NCI-H2196 (cell line): Measurements from ENCODE around the gene HNRNPA1.
"Not testable (repeated sequence)": the region's sequence is repeated elsewhere in the genome, so short reads cannot be mapped to it uniquely, and the experiment has no call there.

ENCODE experiments used
- DNase-seq: peaks from one replicate; lab custom pipeline; 2025; ENCODE audit not compliant: unreplicated experiment; lab: John Stamatoyannopoulos, UW

Gene HNRNPA1

DNA sequence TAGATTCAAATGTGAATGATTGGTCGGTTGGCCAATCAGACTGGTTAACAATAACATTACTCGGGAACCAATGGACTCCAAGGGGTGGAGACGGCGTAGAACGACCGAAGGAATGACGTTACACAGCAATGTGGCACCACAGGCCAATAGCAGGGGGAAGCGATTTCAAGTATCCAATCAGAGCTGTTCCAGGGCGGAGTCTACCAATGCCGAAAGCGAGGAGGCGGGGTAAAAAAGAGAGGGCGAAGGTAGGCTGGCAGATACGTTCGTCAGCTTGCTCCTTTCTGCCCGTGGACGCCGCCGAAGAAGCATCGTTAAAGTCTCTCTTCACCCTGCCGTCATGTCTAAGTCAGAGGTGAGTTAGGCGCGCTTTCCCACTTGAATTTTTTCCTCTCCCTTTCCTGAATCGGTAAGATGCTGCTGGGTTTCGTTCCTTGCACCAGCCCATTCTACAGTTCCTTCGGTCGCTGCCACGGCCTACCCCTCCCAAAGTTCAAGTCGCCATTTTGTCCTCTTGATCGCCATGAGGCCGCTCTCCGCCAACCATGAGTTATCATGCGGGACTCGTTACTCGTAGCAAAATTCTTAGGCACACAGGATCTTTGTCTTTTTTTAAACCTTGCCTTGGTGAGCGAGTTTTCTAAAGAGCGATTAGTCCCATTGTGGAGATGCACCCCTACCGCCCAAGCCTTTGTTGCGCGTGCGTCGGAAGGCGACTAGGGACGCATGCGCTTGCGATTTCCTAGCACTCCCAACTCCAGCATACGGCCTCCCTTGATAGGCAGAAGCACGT lies at the start of gene HNRNPA1:
Gene HNRNPA1 (plus strand): TSS at position 259 of the 793 bp plus-strand sequence. CDS start 82 bp downstream, at position 341.
- DNase-seq, result peak; percentile 99

DNA sequence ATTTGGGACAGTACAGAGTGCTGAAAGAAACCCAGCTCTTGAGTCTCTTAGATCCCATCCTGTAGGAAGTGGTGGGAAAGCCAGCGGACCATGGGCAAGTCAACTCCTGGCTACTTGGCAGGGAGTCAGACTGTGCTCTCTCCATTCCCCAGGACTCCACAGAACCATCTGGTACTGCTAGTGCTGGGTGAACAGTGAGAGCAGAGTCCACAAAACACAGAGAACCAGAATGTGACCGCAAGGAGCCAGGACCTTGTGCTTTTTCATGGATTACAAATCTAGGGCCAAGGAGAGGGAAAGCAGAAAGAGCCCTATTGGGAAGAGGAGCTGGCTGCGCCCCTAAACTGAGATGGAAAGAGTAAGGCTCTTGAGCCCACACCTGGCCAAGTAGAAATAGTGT lies 49.3 kb upstream of the HNRNPA1 start:
- not testable (repeated sequence) for DNase-seq

DNA sequence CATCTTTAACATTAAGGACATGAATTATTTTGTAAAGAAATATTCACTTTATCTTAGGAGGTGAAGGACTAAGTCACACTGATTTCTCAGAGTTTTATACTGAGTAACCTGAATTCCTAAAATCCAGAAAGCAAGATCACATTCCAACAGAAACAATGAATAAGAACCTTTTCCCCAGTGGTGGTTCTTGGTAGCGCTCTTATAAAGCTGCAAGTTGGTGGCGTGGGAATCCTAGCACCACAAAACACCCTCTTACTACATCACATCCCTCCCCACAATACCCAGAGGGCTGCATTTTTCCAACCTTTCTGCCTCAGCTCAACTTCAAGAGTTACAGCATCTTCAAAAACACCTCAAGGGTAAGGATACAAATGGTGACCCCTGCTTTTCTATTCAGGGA lies 47.7 kb upstream of the HNRNPA1 start:
- no peak for DNase-seq

DNA sequence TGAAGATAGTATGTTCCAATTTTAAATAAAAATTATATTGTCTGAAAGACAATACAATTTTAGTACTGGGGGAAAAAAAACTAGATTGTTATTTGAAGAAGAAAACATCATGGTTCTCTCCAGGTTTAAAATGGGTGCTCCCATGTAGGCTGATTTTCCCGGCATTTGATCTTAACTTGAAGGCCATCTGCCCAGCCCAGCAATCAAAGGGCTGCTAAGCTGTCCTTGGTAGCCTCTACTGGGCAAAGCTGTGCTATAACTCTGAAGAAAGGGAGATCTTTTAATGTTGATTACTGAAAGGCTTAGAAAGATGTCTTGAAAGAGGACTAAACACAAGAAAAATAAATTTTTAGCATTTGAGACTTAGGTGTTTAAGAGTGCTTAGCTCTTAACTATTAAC lies 42.0 kb upstream of the HNRNPA1 start:
- no peak for DNase-seq

DNA sequence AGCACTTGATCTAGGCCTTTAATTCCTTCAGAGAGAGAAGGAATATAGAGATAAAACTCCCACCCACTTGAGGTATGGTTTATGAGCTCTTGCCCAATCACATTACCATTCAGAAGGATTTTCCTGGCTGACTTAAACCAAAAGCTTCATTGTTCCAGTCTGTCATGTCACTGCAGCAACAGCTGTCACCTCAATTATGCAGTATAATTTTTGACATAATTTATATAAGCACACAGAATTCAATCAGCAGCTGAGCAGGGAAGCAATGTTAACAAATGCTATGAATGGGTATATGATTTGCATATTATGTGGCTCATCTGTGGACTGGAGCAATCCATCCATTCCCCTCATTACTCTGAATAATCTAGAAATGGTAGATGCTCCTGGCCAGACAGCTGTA lies 40.9 kb upstream of the HNRNPA1 start:
- DNase-seq, result no peak

DNA sequence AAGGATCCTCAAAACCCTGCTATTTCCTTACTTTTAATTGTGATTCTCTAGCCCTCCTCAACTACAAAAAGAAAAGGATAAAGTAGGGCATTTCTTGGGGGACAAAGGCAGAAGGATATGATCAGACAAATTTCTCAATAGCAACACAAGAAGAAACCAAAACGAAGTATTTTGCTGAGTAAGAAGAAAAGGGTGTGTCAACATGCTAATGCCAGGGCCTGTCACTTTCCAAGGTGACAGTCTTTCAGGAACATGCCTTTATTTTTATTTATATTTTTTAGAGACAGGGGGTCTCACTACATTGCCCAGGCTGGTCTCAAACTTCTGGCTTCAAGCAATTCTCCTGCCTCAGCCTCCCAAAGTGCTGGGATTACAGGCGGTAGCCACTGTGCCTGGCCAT lies 40.4 kb upstream of the HNRNPA1 start:
- DNase-seq, result no peak

DNA sequence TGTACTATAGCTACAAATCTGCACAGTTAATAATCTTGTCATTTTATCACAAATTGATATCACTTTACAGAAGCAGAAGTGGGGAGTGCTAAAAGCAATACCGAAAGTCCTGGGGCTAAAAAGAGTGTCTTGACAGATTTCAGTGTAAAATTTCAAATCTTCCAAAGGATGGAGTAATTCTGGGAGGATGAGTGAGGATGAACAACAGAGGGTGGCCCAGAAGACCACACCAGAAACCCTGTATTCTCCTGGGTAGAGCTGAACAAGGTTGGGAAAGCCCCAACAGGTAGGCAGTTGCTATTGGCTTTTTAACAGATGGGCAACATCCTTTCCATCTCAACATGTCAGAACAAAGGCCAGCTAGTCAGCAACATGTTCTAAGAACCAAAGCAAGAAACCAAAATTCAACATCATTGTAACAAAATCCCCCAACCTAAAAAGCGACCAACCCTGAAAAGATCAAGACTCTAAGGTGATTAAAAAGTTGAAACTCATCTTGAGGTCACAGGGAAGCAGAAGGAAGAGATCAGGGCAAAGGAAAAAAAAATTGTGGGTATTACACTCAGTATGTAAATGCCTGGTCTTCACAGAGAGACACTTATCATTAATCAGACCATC lies 39.4 kb upstream of the HNRNPA1 start:
- no peak for DNase-seq

DNA sequence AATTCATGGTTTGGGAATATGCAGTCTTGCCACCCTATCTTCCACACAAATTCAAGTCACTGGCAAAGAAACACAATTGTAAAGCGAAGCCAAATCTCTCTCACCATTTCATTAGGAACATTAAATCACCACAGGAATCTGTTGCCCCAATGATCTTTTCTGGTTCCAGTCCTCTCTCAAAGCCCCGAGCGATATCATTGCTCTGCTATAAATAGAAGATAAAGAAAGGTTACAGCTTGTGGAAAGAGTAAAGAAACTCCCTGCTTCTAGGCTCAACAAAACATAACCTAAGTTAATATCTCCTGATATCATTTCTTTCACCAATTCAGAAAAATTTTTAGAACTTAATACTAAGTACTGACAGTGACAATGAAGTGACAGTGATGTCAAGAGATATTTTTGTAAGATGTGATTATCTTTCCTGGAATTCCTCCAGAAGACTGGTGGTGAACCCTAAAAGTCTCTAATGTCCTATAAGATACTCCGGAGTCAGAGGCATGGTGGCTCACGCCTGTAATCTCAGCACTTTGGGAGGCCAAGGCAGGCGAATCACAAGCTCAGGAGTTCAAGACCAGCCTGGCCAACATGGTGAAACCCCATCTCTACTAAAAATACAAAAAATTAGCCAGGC lies 34.4 kb upstream of the HNRNPA1 start:
- DNase-seq, result no peak

DNA sequence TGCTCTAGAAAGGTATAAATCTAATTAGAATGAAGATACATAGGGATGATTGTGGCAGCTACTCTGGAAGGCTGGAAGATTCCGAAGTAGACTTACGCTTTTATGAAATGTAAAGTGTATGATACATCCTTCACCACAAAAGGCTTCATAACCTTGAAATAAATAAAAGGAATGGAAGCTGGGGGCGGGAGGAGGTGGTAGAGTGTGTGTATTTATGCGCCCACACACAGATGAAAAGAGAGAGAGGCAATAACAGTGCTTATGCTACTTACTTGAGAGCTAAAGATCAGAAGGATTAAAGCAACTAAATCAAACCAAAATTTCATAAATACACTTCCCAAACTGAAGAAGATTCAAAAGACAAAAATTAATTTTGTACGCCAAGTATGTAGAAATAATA lies 31.0 kb upstream of the HNRNPA1 start:
- no peak for DNase-seq

DNA sequence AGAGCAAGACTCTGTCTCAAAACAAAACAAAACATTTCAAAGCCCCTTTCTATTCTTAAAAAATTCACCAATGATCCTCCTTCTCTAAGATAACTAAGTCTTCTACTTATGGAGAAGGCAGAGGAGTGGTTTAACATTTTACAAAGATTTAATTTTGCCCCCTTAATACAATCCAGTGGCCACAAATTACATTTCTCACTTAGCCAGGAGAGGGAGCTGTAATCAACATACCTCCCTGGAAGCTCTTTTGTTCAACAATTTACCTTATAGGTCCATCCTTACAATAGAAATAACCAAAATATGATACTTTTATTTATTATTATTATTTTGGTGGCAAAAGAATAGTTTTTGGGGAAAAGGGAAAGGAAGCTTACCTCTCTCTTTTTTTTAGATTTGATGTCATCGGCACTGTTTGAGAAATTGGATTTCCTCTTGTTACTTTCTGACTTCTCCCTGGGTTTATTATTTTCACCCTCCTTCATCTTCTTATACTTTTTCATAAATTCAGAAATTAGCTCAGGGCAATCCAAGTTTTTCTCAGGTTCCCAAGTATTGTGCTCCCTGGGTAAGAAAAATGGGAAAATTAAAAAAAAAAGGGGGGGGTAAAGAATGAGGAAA lies 28.8 kb upstream of the HNRNPA1 start:
- DNase-seq, result peak; percentile 53

DNA sequence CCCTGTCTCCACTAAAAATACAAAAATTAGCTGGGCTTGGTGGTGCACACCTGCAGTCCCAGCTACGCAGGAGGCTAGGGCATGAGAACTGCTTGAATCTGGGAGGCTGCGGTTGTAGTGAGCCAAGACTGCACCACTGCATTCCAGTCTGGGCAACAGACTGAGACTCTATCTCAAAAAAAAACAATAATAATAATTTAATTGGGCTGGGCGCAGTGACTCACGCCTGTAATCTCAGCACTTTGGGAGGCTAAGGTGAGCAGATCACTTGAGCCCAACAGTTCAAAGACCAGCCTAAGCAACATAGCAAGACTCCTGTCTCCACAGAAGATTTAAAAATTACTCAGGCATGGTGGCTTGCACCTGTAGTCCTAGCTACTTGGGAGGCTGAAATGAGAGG lies 27.3 kb upstream of the HNRNPA1 start:
- no peak for DNase-seq

DNA sequence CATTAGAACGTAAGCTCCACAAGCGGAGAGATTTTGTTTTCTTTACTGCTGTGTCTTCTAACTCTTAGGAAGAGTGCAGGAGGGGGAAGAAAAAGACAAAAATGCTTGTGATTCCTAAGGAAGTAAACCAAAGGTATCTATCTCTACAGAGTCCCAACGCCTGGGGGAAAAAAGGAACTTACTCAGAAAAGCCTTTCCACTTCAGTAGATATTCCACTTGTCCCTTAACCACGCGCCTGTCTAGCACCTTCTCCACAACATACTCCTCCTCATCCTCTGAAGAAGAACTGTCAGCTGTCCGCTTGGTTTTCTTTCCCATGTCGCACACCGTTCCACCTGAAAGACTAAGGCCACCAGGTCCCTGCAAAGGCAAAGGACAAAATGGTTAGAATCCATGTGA lies 23.2 kb upstream of the HNRNPA1 start:
- no peak for DNase-seq

DNA sequence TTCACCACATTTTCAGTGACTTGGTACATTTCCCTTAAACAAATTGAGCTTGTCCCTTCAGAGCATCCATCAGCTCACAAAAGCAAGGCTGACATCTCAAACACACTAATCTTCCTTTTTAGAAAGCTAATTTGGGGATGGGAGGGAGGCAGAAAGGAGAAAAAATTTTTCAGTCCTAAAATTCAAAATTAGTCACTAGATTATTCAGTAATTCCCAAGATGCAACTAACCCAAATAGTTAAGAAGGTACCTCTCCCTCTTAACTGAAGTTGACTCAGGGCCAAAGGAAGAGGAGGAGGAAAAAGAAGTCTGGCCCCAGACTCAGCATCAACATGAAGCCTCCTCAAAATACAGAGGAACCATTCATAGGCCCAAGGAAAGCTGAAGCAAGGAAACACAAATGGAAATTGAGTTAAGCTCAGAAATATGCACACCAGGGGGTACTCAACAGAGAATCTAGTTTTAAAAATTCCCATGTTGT lies 22.3 kb upstream of the HNRNPA1 start:
- DNase-seq, result no peak

DNA sequence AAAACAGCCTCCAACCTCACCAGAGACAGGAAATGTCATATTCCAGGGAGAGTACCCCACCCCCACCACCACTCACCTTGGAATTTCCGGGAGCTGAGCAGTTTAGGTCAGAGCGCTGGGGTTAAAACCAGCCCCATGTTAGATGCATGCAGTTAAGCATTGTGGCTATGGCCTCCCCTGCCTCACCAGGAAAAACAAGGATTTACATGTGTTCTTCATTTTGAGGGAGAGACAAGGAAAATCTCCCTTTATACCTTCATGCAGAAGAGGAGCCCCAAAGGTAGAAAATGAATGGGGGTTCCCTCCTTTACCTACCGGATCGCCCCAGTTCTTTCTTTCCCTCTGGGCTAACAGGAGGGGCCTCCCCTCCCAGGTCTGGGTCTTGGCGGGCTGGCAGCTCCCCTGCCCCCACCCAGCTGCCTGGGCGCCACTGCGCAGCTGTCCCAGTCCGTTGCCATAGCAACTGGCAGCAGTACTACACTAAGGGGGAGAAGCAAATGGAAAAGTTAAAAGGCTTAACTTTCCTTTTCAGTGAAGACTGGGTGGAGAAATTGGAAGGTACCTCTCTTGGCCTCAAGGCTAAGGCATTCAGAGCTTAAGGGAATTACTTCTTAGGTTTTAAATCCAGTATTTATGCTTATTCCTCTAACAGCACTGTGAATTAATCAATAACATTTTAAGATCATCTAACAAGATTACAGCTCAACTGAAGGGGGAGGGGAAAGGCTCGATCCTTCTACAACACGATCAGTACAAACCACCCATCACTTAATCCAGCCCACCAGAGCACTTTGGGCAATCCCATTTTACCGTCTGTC lies 21.1 kb upstream of the HNRNPA1 start:
- peak; percentile 95 for DNase-seq

DNA sequence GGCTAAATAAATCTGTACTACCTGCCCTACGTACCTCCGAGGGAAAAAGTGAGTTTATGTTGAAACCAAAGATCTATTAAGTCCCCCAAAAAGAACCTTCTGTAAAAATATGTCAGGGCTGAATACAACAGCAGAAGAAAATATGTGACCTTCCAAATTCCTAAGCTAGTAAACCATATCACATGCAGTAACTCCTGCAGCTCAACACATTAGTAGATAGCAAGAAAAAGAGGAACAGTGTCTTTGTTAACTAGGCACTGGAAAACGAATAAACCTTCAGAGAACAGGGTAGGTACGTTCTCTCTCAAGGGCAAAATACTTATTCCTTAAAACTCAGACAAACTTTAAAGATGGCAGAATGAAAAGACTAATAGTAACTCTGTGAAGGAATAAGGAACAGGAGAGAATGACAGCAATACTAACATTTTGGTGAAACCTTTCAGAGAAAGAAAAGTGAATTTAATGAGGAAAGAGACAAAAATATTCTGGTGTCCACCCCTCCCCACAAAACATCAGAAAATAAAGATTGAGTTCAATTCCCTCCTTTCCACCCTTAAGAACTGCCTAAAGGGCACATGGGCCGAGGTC lies 18.6 kb upstream of the HNRNPA1 start:
- DNase-seq, result no peak

DNA sequence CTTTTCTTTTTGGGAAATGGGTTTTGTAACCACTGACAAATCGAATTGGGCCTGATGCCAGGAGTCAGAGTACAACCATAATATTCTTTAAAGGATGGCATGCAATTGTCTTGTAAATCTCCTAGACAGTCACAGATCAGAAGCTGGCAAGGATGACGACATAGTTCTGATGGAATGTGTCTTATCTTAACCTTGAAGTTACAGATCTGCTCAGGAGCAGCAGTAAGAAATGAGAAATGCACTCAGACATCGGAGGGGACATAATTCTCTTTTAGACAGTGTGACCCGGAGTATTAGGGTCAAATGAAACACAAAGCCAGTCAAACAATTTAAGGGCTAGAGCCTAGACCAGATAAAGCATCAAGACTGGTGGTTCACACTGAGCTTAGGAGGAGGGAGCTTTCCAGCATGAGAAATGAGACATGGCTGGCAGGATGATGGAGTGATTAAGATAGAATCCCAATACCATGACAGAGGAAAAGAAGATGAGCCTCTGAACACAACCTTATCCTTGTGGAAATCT lies 18.1 kb upstream of the HNRNPA1 start:
- DNase-seq, result peak; percentile 16

DNA sequence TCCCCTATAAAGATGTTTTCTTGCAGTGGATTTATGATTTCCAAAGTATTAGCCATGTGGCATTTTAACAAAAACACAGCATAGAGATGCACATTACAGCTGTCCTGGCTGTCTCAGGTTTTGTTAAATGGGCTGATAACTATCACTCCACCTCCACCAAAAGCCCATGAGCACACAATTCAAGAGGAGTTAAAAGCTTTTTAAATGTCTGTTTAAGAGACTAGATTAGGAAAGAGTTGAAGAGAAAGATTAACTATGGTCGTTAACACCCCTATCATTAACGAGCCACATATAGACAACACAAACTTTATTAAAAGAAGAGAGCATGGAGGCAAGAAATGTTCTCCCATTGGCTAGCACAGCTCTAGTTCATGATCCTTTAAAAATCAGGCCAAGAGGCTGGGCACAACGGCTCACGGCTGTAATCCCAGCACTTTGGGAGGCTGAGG lies 15.1 kb upstream of the HNRNPA1 start:
- no peak for DNase-seq

DNA sequence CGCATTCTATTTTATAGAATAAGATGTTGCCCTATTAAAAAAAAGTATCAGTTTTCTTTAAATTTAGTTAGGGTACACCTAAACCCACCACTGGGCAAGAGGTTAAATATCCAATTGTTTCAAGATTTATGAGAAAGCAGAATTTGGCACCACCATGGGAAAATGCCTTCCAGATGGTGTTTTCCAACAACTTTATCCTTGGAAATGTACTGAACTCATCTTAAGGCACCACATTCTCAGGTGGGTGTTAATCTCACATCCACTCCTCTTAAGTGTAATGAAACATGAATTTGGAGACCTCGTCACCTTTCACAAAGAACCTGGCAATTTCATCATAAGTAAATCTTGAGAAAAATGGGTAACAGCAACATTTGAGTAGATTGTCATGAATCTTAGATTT lies 13.7 kb upstream of the HNRNPA1 start:
- no peak for DNase-seq

DNA sequence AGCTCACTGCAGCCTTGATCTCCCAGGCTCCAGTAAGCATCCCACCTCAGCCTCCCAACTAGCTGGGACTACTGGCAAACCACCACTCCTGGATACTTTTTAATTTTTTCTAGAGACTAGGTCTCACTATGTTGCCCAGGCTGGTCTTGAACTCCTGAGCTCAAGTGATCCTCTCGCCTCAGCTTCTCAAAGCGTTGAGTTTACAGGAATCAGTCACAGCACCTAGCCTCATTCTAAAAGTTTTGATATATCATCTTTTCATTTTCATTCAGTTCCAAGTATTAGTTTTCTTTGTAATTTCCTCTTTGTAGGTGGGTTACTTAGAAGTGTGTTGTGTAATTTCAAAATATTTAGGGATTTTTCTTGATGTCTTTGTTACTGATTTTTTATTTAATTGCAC lies 10.2 kb upstream of the HNRNPA1 start:
- DNase-seq, result no peak

DNA sequence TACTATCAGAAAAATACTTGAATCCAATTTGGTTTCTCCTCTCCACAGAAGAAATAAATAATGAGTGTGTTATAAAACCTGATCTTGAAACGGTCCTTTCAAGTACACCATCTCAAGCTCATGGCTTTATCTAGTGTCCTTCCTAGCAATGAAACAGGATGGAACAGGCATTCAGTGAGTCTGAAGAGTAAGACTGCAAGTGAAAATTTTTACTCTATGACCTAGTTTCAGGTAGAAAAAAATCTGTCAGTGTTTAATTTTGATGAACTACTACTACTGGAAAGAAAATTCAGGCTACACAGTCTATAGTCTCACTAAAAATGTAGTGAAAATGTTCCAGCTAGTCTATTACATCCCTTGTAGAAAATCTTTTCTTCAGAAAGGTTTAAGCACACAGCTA lies 8.3 kb upstream of the HNRNPA1 start:
- DNase-seq, result no peak
